NCI-H2081 treated with DMSO at 0.1 percent for 48 hours (cell line): ENCODE data around the gene ME3.
"Not testable (repeated sequence)": the region's sequence is repeated elsewhere in the genome, so short reads cannot be mapped to it uniquely, and the experiment has no call there.

Experiments
- DNase-seq: peaks from one replicate; lab custom pipeline; 2025; lab: John Stamatoyannopoulos, UW

ME3 gene

GRCh38 chr11:86621854-86622253 lies 50.6 kb downstream of the ME3 start:
- DNase-seq, result no peak

DNA sequence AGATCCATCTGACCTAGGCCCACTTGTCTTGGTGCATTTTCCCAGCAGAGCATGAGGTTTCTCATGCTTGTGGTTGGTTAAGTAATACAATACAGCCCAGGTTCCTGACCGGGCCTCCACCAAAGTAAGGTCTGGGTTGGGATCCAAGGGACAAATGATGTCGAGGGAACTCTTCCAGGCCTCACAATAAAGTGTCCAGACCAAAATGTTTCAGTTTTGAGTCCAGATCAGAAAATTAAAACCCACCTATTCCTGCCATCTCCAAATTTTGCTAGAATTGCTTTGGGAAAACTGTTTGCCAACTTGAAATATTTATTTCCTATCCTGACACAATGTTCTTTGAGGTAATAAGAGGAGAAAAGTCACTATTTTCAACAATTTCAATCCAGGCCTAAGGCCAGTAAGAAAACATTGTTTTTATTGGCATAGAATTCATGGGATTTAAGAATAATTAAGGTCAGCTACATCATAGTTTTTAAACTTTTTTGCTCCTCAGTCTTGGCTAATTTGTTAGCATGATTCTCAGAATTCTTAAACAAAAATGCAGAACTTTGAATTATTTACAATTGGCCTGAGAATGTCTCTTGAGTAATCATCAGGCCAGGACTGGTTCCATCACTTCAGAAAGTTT lies 51.4 kb downstream of the ME3 start:
- DNase-seq, result no peak

- DNase-seq, result not testable (repeated sequence)
Observed at GRCh38 chr11:86619428-86619827, 53.0 kb downstream of the ME3 start.

GRCh38 chr11:86617502-86617901 lies 54.9 kb downstream of the ME3 start:
- DNase-seq, result no peak

DNA sequence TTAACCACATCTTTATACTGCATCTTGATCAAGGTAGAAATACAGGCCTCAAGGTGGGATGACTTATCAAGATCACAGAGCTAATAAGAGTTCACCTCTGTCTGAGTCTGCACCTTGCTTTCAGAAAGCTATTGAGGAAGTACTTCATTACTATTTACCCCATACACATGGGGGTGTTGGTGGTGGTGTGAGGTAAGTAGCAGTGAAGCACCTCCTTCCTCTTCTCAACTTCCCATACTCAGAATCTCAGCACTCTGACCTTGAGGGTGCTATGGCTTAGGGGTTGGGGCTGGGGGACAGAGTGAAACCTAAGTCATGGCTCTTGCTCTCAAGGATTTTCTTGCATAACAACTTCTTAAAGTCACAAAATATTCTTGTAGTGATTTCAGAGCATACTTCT lies 56.9 kb downstream of the ME3 start:
- no peak for DNase-seq

DNA sequence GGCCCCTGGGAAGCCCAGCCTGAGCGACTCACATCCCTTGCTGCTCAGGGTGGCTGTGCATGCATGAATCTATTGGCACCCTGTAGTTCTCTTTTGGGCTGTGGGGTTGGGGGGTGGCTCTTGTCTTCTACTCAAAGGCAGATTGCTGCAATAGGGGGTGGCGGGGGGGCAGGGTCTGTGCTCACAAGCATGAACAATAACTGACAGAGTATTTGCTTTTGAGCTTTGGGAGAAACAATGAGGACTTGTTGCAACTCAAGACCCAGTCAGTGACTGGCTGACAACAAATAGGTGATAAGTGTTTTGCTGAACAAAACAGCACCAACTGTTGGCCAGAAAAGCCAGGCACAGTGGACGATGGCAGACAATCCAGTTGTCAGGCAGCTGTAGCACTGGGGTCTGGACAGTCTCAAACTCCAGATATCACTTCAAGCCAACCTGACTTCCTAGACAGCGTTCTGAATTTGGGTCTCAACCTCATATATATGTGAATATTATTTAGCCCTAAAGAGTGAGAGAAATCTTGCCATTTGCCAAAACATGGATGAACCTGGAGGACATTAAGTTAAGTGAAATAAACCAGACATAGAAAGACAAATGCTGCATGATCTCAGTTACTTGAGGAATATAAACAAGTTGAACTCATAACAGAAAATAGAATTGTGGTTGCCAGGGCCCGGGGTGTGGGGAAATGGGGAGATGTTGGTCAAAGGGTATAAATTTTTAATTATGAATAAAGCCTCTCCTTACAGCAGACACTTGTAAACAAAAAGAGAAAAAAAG lies 61.7 kb downstream of the ME3 start:
- no peak for DNase-seq

- no peak for DNase-seq
Observed at GRCh38 chr11:86608251-86608799, 64.1 kb downstream of the ME3 start.

DNA sequence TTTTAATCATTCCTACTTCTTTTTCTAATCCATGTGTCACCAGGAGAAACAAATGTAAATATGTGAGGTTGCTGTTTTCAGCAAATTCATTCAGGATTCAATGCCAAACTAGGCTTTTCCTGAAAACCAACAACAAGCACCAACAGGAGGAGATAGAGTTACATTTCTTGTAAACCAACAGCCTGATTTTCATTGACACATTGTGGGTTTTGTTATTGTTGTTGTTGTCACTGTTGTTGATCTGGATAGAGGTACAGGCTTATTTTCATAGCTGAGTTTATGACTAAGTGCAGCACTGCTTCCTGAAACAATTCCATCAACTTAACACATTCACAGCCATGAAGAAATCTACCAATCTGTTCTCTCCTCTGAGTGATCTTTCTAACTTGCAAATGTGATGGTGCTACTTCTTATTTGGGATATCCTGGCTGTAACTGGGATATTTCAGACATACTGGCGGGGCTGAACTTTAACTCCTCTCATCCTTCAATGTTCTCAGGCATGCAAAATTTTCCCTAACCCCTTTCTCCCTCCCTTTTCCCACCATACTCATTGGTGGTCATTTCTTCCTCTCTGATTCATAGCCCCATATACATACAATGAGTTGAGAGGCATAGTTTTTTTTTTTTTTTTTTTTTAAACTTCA lies 65.5 kb downstream of the ME3 start:
- no peak for DNase-seq

DNA sequence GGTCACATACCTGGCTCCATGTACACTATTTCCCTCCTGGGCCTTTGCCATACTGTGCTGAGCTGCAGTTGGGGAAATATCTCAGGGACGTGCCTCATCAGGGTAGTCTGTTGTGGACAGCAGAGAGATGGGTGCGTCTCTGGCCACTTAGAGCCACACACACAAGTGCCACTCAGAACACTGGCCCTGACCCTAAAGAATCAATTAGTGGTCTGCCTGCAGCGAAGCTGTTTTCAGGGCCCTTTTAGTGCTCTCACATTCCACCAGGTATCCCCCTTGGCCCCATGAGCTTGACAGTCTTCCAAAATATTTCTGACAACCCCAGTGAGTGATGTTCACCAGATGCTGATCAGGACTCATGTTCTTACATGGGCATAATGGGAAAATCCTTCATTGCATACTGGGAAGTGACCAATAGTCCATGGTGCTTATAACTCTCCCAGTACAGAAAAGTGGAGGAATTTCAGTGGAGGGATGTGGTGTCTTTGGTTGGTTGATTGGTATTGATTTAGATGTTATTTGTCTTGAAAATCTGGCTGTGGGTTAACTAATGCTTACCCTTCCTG lies 66.1 kb downstream of the ME3 start:
- no peak for DNase-seq

- DNase-seq, result no peak
Observed at GRCh38 chr11:86596861-86597586, 75.4 kb downstream of the ME3 start.

DNA sequence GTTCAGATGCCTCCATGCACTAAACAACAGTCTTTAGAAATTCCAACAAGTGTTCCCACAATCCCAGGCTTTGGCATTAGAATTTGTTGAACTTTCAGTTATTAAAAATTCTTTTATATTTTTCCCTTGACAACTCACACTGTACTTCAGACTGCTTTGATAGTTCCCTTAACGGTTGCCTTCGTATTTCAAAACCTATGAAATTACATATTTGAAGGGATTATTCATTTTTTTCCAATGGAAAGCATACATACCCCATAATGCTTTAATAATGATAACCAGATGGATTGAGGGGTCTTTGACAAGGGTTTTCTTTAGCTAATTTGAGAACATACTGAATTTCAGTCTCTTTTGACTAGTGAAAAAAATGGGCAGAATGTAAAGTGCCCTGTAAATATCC lies 76.5 kb downstream of the ME3 start:
- no peak for DNase-seq

DNA sequence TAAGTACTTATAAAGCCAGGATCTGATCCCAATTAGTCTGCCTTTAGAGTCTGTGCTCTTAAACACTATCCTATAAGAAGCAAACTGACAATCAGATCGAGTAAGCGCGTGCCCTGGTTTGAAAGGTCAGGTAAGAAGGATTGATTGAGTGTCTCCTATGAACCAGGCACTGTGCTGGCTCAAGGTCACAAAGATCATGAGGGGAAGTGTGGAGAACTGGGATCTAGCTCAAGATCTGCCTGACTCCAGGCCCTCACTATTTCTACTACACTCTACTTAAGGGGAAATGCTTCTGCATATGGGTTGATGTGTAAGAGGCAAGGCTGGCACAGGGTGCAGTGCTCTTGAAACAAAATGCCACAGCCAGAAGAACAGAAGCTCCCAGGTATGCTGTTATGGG lies 77.0 kb downstream of the ME3 start:
- no peak for DNase-seq

- no peak for DNase-seq
Observed at GRCh38 chr11:86594746-86595145, 77.7 kb downstream of the ME3 start.

DNA sequence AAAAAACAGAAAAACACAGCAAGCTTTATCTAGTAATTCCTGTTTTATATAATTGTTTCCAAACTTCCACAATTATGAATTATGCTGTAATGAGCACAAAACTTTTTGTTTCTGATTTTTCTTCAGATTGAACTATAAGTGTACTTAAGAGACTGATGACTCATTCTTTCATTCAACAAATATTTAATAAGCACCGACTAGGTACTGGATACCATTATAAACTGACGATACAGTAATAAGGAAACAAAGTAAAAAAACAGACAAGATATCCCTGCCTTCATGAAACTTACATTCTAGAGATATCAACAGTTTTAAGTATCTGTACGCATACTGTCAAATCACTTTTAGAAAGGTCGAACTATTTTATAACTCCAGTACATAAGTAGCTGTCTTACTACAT lies 78.6 kb downstream of the ME3 start:
- DNase-seq, result no peak

- DNase-seq, result peak; percentile 45
Observed at GRCh38 chr11:86592659-86593451, 79.6 kb downstream of the ME3 start.

DNA sequence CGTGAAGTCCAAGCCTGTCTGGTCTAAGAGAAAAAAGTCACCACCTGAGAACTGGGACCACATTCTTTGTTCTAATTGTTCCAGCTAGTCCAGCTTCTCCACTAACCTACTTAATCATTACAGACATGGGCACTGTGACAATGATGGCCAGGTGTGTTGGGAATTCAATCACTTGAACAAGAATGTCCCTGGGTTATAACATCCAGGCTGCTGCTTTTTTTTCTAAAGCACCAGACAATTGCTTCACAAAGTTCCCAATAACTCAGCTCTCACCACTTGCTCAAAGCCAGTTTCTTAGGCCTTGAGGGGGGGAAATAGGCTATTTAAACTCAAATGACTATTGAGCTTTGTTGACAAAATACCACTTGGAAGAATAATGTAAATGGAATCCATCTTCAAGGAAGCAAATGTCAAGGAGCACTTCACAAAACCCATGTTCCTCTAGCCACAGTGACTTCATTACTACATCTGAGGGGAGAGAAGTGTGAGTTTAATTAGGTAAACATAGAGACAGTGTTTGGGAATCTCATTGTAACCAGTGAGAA lies 80.3 kb downstream of the ME3 start:
- DNase-seq, result no peak

DNA sequence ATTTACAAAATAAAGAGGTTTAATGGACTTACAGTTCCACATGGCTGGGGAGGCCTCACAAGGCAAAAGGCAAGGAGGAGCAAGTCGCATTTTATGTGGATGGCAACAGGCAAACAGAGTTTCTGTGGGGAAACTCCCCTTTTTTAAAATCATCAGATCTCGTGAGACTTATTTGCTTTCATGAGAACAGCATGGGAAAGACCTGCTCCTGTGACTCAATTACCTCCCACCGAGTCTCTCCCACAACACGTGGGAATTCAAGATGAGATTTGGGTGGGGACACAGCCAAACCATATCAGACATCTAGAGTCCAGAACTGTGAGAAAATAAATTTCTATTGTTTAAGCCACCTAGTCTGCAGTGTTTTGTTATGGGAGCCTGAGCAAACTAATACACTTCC lies 80.8 kb downstream of the ME3 start:
- DNase-seq, result no peak

GRCh38 chr11:86589856-86590589 lies 82.4 kb downstream of the ME3 start:
- DNase-seq, result no peak

- DNase-seq, result no peak
Observed at GRCh38 chr11:86589204-86589603, 83.2 kb downstream of the ME3 start.

GRCh38 chr11:86588566-86589090 lies 83.8 kb downstream of the ME3 start:
- DNase-seq, result no peak
